ES-I3 (cell line): ENCODE measurements around the gene ADIPOR1.
A peak's percentile ranks its signal among the peaks of the same experiment; 100 is the strongest.
"Not testable (repeated sequence)": the region's sequence is repeated elsewhere in the genome, so short reads cannot be mapped to it uniquely, and the experiment has no call there.

Experiments used
- H3K36me3 ChIP-seq: 2 replicates; pipeline ENCODE4 v1.6.1; 2013; ENCODE audit warnings: mild to moderate bottlenecking, low read length, control low read depth, moderate library complexity; ENCODE audit not compliant: insufficient read depth
- H3K4me1 ChIP-seq: 2 replicates; pipeline ENCODE4 v1.6.1; 2013; ENCODE audit warnings: mild to moderate bottlenecking, control low read depth, low read length; ENCODE audit not compliant: insufficient read depth
- H3K9ac ChIP-seq: 2 replicates; pipeline ENCODE4 v1.6.1; 2013; ENCODE audit warnings: low read depth, mild to moderate bottlenecking, low read length, moderate library complexity
- H3K9me3 ChIP-seq: 2 replicates; pipeline ENCODE4 v1.6.1; 2013; ENCODE audit warnings: mild to moderate bottlenecking, low read length, moderate library complexity; ENCODE audit not compliant: control insufficient read depth, insufficient read depth

Gene ADIPOR1

DNA sequence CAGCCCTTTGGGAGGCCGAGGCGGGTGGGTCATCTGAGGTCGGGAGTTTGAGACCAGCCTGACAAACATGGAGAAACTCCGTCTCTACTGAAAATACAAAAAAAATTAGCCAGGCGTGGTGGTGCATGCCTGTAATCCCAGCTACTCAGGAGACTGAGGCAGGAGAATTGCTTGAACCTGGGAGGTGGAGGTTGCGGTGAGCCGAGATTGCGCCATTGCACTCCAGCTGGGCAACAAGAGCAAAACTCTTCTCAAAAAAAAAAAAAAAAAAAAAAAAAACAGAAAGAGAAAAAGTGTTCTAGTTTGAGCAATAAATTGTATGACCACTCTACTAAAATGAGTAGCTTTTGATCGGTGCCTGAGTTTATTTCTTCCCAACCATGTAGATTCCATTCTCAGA is 28.0 kb upstream of the ADIPOR1 start:
- H3K36me3 ChIP-seq, H3K9ac ChIP-seq, H3K4me1 ChIP-seq, H3K9me3 ChIP-seq: not testable (repeated sequence)

DNA sequence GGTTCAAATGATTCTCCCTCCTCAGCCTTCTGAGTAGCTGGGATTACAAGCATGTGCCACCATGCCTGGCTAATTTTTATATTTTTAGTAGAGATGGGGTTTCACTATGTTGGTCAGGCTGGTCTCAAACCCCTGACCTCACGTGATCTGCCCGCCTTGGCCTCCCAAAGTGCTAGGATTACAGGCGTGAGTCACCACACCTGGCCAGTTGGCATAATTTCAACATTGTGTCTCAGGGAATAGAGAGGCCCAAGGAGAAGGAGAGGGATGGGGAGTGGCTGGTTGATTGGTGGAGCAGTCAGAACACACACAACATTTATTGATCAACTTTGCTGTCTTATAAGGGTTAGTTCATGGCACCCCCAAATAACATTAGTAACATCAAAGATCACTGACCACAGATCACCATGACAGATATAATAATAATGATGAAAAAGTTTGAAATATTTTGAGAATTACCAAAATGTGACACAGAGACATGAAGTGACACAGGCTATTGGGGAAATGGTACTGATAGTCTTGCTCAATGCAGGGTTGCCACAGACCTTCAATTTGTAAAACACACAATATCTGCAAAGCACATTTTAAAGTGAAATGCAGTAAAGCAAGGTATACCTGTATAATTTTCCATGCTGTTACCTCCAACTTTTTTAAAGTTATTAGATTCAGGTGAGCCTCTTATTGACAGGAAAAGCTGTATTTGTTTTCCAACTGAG is 24.8 kb upstream of the ADIPOR1 start:
- no peaks in the 10 kb centered on the region for H3K9me3 ChIP-seq
- no peaks in the 10 kb centered on the region; the same call in 1 of the 2 replicates for H3K4me1 ChIP-seq
- H3K36me3 ChIP-seq = no peaks in the 10 kb centered on the region
- H3K9ac ChIP-seq = no peak overlapping the region

DNA sequence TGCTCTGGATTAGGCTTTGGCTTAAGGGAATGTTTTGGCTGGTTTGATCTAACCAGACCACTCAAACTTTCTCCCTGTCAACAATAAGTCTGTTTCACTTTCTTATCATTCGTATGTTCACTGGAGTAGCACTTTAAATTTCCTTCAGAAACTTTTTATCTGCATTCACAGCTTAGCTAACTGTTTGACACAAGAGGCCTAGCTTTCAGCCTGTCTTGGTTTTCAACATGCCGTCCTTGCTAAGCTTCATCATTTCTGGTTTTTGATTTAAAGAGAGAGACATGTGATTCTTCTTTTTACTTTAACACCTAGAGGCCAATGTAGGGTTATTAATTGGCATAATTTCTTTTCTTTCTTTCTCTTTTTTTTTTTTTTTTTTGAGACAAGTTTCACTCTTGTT is 23.8 kb upstream of the ADIPOR1 start:
- no peak overlapping the region for H3K9ac ChIP-seq
- H3K4me1 ChIP-seq = 0 out of 2 replicates have a peak, but pooled peaks cover 6% of the 10 kb centered on the region
- H3K9me3 ChIP-seq = no peaks in the 10 kb centered on the region
- H3K36me3 ChIP-seq = no peaks in the 10 kb centered on the region

DNA sequence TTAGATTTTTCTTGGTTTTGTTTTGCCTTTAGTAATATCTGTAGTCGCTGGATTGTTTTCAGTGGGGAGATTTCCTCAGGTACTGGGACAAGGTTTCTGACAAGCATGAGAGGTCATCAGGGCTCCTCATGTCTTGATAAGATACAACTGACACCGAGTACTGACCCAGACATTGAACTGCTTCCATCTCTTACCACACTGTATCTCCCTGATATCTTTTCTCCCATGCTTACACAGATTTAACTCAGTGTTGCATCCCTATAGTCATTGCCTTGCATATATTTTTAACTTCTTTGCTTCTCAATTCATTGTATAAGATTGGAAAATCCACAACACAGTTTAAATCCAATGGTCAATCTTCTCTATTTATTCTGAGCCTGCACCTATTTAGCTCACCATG is 21.3 kb upstream of the ADIPOR1 start:
- Histone ChIP-seq H3K4me1 (0 out of 2 replicates have a peak, but pooled peaks cover 6% of the 10 kb centered on the region), H3K9ac (no peak overlapping the region), H3K9me3 (no peaks in the 10 kb centered on the region), H3K36me3 (no peaks in the 10 kb centered on the region)

- no peak overlapping the region for H3K9ac ChIP-seq
- H3K9me3 ChIP-seq = no peaks in the 10 kb centered on the region
- 0 out of 2 replicates have a peak, but pooled peaks cover 6% of the 10 kb centered on the region for H3K4me1 ChIP-seq
- H3K36me3 ChIP-seq = no peaks in the 10 kb centered on the region
Observed at GRCh38 chr1:202976633-202977032, 18.5 kb upstream of the ADIPOR1 start.

GRCh38 chr1:202974856-202975255 is 16.7 kb upstream of the ADIPOR1 start:
- 0 out of 2 replicates have a peak, but pooled peaks cover 6% of the 10 kb centered on the region for H3K4me1 ChIP-seq

GRCh38 chr1:202972046-202972445 is 13.9 kb upstream of the ADIPOR1 start:
- no peaks in the 10 kb centered on the region for H3K9me3 ChIP-seq
- H3K9ac ChIP-seq = no peak overlapping the region

More at GRCh38 chr1:202974856-202975255, 16.7 kb upstream of the ADIPOR1 start:
- H3K9me3 ChIP-seq = no peaks in the 10 kb centered on the region
- H3K9ac ChIP-seq = no peak overlapping the region
- no peaks in the 10 kb centered on the region for H3K36me3 ChIP-seq

DNA sequence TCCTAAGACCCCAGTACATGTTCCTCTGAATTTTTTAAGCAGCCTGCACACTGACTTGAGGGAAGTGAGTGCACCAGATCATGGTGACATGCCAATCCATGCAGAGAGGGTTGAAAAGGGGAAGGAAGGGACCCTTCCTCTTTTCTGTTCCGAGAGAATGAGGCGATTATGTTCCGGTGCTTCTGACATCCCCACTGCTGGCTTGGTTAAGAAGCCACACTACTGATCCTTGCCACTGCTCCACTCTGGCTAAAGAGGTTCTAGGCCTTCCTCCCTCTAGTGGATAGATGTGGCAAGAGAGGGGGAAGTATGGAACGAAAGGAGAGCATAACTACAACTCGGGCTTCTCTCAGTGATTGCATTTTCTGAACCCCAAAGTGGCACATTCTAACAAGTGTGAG is 10.8 kb upstream of the ADIPOR1 start:
- Histone ChIP-seq H3K4me1 (peaks cover 6% of the 10 kb centered on the region; the same call in 1 of the 2 replicates), H3K9ac (no peak overlapping the region), H3K9me3 (no peaks in the 10 kb centered on the region), H3K36me3 (0 out of 2 replicates have a peak, but pooled peaks cover 3% of the 10 kb centered on the region)

More at GRCh38 chr1:202972046-202972445, 13.9 kb upstream of the ADIPOR1 start:
- Histone ChIP-seq H3K36me3 (no peaks in the 10 kb centered on the region), H3K4me1 (peaks cover 6% of the 10 kb centered on the region; the same call in 1 of the 2 replicates)

DNA sequence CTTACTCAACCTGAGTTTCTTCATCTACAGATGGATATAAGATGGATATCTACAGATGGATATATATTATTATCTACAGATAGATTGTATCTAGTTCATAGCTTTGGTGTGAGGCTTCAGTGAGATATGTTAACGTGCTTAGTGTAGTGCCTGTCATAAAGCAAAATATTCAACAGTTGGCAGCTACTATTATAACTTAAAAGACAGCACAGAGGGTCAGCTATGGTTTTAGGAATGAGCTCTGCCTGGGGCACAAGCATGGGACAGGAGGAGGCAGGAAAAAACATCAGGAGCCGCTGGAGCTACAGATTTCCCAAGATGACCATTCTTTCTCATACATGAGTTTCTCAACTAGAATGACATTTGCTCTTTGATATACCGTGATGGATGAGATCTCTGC is 10.2 kb upstream of the ADIPOR1 start:
- H3K9me3 ChIP-seq = no peaks in the 10 kb centered on the region
- H3K36me3 ChIP-seq = 0 out of 2 replicates have a peak, but pooled peaks cover 3% of the 10 kb centered on the region
- peak overlapping the region; percentile 63; the same call in 1 of the 2 replicates for H3K9ac ChIP-seq
- peaks cover 6% of the 10 kb centered on the region; the same call in 1 of the 2 replicates for H3K4me1 ChIP-seq

- Histone ChIP-seq H3K36me3 (0 out of 2 replicates have a peak, but pooled peaks cover 3% of the 10 kb centered on the region), H3K9ac (peak overlapping the region; percentile 63), H3K9me3 (no peaks in the 10 kb centered on the region), H3K4me1 (peaks cover 6% of the 10 kb centered on the region; the same call in 1 of the 2 replicates)
Observed at GRCh38 chr1:202967684-202968281, 9.7 kb upstream of the ADIPOR1 start.

- Histone ChIP-seq H3K4me1 (peaks cover 6% of the 10 kb centered on the region; the same call in 1 of the 2 replicates), H3K36me3 (peaks cover 3% of the 10 kb centered on the region; the same call in 1 of the 2 replicates), H3K9me3 (no peaks in the 10 kb centered on the region), H3K9ac (peak overlapping the region; percentile 95)
Observed at GRCh38 chr1:202966006-202966898, 8.1 kb upstream of the ADIPOR1 start.

DNA sequence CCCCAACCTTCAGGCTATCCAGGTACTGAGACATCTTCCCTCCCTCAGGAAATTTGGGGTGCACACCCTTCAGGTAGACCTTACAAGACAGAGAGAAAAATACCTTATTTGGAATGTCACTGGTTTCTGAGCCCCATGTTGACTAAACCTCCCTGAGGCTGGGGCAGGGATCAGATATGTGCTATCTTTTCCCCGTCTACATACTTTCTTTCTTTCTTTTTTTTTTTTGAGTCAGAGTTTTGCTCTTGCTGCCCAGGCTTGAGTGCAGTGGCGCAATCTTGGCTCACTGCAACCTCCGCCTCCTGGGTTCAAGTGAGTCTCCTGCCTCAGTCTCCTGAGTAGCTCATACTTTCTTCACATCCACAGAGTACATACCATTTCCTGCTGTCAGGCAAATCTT is 7.3 kb upstream of the ADIPOR1 start:
- H3K36me3 ChIP-seq = peaks cover 3% of the 10 kb centered on the region; the same call in 1 of the 2 replicates
- peaks cover 6% of the 10 kb centered on the region; the same call in 1 of the 2 replicates for H3K4me1 ChIP-seq
- no peaks in the 10 kb centered on the region for H3K9me3 ChIP-seq
- no peak overlapping the region for H3K9ac ChIP-seq

- Histone ChIP-seq H3K4me1 (peaks cover 6% of the 10 kb centered on the region; the same call in 1 of the 2 replicates), H3K36me3 (peaks cover 3% of the 10 kb centered on the region; the same call in 1 of the 2 replicates), H3K9me3 (no peaks in the 10 kb centered on the region), H3K9ac (no peak overlapping the region)
Observed at GRCh38 chr1:202964791-202965410, 6.8 kb upstream of the ADIPOR1 start.
